ENCODE data around the gene GOLGA6L9. TPM values are rescaled to one million over a fixed set of nuclear protein-coding genes. Genes with fewer than 3 reads are reported as not detected.
"Not testable (repeated sequence)": the region's sequence is repeated elsewhere in the genome, so short reads cannot be mapped to it uniquely, and the experiment has no call there.

The GOLGA6L9 gene
- total RNA-seq, 1 experiment from 2014 or later = 3.9 TPM

DNA sequence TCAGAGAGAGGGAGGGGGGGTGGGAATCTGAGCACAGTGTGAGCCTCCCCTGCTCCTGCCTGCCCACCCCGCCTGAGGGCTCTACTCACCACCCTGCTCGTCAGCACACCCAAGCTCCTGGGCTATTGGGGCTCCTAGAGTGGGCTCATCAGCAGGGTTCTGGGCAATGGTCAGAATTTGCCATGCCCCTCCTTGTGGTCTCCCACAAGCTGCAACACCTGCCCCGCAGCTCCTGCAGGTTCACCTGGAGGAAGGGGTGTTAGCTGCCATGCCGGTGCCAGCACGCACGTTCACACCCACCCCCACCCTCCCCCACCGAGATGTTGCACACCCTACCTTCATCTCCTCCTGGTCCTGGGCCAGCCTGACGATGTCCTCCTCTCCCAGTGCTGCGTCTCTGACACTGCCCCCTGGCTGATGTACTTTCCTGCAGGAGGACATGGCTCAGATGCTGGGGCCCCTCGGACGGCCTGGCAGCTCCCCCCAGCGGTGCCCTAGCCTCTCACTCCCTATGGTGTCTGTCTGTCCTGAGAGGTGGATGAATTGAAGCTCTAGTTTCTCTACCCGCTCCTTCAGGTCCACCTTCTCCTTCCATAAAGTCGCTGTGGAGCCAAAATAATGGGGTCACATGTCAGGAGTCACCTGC, 47.2 kb downstream of the GOLGA6L9 start:
- TF ChIP-seq, protein P1, sequence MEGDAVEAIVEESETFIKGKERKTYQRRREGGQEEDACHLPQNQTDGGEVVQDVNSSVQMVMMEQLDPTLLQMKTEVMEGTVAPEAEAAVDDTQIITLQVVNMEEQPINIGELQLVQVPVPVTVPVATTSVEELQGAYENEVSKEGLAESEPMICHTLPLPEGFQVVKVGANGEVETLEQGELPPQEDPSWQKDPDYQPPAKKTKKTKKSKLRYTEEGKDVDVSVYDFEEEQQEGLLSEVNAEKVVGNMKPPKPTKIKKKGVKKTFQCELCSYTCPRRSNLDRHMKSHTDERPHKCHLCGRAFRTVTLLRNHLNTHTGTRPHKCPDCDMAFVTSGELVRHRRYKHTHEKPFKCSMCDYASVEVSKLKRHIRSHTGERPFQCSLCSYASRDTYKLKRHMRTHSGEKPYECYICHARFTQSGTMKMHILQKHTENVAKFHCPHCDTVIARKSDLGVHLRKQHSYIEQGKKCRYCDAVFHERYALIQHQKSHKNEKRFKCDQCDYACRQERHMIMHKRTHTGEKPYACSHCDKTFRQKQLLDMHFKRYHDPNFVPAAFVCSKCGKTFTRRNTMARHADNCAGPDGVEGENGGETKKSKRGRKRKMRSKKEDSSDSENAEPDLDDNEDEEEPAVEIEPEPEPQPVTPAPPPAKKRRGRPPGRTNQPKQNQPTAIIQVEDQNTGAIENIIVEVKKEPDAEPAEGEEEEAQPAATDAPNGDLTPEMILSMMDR (conservative IDR thresholded peaks at IDR 0.05) = peak; percentile 48; the same call in 2 of the 3 replicates
- WGBS (ENCODE audit: extremely low coverage, insufficient read length, low lambda C conversion rate) = no CpG with 5 or more reads among the region's 14 CpGs

GRCh38 chr15:82477343-82478057, 47.9 kb downstream of the GOLGA6L9 start:
- H3K56ac ChIP-seq (ENCODE audit: insufficient read length, low read depth, low read length); H3K23ac ChIP-seq (ENCODE audit: insufficient read length, low read depth, low read length); H2AK5ac ChIP-seq (ENCODE audit: insufficient read length, low read length); H3K4me3 Mint-ChIP-seq; H3K79me2 ChIP-seq (ENCODE audit: insufficient read depth, low read length); H3K36me3 Mint-ChIP-seq (ENCODE audit: insufficient read depth in 1 of 3, low read depth in 3 of 3); H2BK20ac ChIP-seq (ENCODE audit: low read depth, low read length, poor library complexity, severe bottlenecking); H3T11ph ChIP-seq (ENCODE audit: low read length); H4K8ac ChIP-seq (replicated peaks; ENCODE audit: insufficient read length, low read depth, low read length); H3K27ac Mint-ChIP-seq; H3K27me3 Mint-ChIP-seq (ENCODE audit: low read depth); H2BK12ac ChIP-seq (ENCODE audit: insufficient read length, low read depth, low read length); H3K4ac ChIP-seq (ENCODE audit: low read depth, low read length); H3K14ac ChIP-seq (ENCODE audit: insufficient read depth, low read length); H4K5ac ChIP-seq (ENCODE audit: insufficient read length, low read depth, low read length); H3K79me1 ChIP-seq (ENCODE audit: insufficient read depth, low read depth, low read length, poor library complexity, severe bottlenecking); H4K91ac ChIP-seq (ENCODE audit: insufficient read length, low read depth, low read length); H4K20me1 ChIP-seq (ENCODE audit: control insufficient read depth, insufficient read depth, insufficient read length); DNase-seq; H3K23me2 ChIP-seq (ENCODE audit: insufficient read length, low read depth, low read length, poor library complexity, severe bottlenecking); H3K9me3 Mint-ChIP-seq; H2BK120ac ChIP-seq (ENCODE audit: low read depth, low read length, poor library complexity, severe bottlenecking); H3K9me3 ChIP-seq (ENCODE audit: control insufficient read depth, low read depth, low read length); H3K4me1 Mint-ChIP-seq; H3K4me1 ChIP-seq (ENCODE audit: insufficient read depth, low read length); H2BK5ac ChIP-seq (ENCODE audit: insufficient read length, low read length); H3K27ac ChIP-seq (ENCODE audit: insufficient read length, low read depth, low read length); H3K4me2 ChIP-seq (ENCODE audit: insufficient read depth, insufficient read length, low read length); H2AFZ ChIP-seq (ENCODE audit: low read length); H3K27me3 ChIP-seq (ENCODE audit: insufficient read depth, low read length); H3K9ac ChIP-seq (ENCODE audit: extremely low read depth, insufficient read length, low read length); H2BK15ac ChIP-seq (ENCODE audit: low read depth, low read length); H3K18ac ChIP-seq (ENCODE audit: insufficient read length, low read depth, low read length): not testable (repeated sequence)
- WGBS (ENCODE audit: extremely low coverage, insufficient read length, low lambda C conversion rate) = no CpG with 5 or more reads among the region's 13 CpGs

More for the DNA sequence above, 47.2 kb downstream of the GOLGA6L9 start:
- peak; percentile 43 for DNase-seq
- not testable (repeated sequence) for H3K4me3 Mint-ChIP-seq; H3K36me3 Mint-ChIP-seq (ENCODE audit: insufficient read depth in 1 of 3, low read depth in 3 of 3); H3K56ac ChIP-seq (ENCODE audit: insufficient read length, low read depth, low read length); H3K4me1 Mint-ChIP-seq; H3K14ac ChIP-seq (ENCODE audit: insufficient read depth, low read length); H3K4ac ChIP-seq (ENCODE audit: low read depth, low read length); H3K23me2 ChIP-seq (ENCODE audit: insufficient read length, low read depth, low read length, poor library complexity, severe bottlenecking); H2AK5ac ChIP-seq (ENCODE audit: insufficient read length, low read length); H3K27me3 ChIP-seq (ENCODE audit: insufficient read depth, low read length); H2BK5ac ChIP-seq (ENCODE audit: insufficient read length, low read length); H4K20me1 ChIP-seq (ENCODE audit: control insufficient read depth, insufficient read depth, insufficient read length); H2AFZ ChIP-seq (ENCODE audit: low read length); H3K9me3 ChIP-seq (ENCODE audit: control insufficient read depth, low read depth, low read length); H3K4me2 ChIP-seq (ENCODE audit: insufficient read depth, insufficient read length, low read length); H3K27me3 Mint-ChIP-seq (ENCODE audit: low read depth); H4K8ac ChIP-seq (replicated peaks; ENCODE audit: insufficient read length, low read depth, low read length); H2BK120ac ChIP-seq (ENCODE audit: low read depth, low read length, poor library complexity, severe bottlenecking); H2BK20ac ChIP-seq (ENCODE audit: low read depth, low read length, poor library complexity, severe bottlenecking); H4K91ac ChIP-seq (ENCODE audit: insufficient read length, low read depth, low read length); H3T11ph ChIP-seq (ENCODE audit: low read length); H3K9me3 Mint-ChIP-seq; H2BK15ac ChIP-seq (ENCODE audit: low read depth, low read length); H3K79me2 ChIP-seq (ENCODE audit: insufficient read depth, low read length); H3K79me1 ChIP-seq (ENCODE audit: insufficient read depth, low read depth, low read length, poor library complexity, severe bottlenecking); H3K27ac Mint-ChIP-seq; H3K18ac ChIP-seq (ENCODE audit: insufficient read length, low read depth, low read length); H3K27ac ChIP-seq (ENCODE audit: insufficient read length, low read depth, low read length); H2BK12ac ChIP-seq (ENCODE audit: insufficient read length, low read depth, low read length); H3K9ac ChIP-seq (ENCODE audit: extremely low read depth, insufficient read length, low read length); H4K5ac ChIP-seq (ENCODE audit: insufficient read length, low read depth, low read length); H3K23ac ChIP-seq (ENCODE audit: insufficient read length, low read depth, low read length); H3K4me1 ChIP-seq (ENCODE audit: insufficient read depth, low read length)

All from H9 (cell line).